Tibial nerve (tissue), 3 donors: ENCODE measurements around the gene ARHGEF11.

Source experiments
- CTCF ChIP-seq, 5 experiments: fragments of 200-600 bp in 3 of 5; fragments of 450-650 bp in 2 of 5; sonication (generic) in 3 of 5; IDR thresholded peaks; one replicate each; pipeline ENCODE4 v1.5.1; 2016 to 2019; ENCODE audit warnings: antibody characterized with exemption in 5 of 5, mild to moderate bottlenecking in 3 of 5, moderate library complexity in 2 of 5
- POLR2A ChIP-seq, 2 donors: fragments of 450-650 bp; IDR thresholded peaks; one replicate each; pipeline ENCODE4 v1.6.1; 2017; ENCODE audit warnings: antibody characterized with exemption in 2 of 2, mild to moderate bottlenecking in 2 of 2, moderate library complexity in 2 of 2

- TF ChIP-seq CTCF (IDR thresholded peaks at IDR 0.05) (no peak), POLR2A (IDR thresholded peaks at IDR 0.05) (no peak)
Measured at GRCh38 chr1:156887734-156888133, 157.8 kb downstream of the ARHGEF11 start.
